B cell (primary cell): Measurements from ENCODE around the gene NAV2.

Experiments used
- CTCF ChIP-seq: fragments of 200-600 bp; IDR thresholded peaks from one replicate; pipeline ENCODE4 v1.8.0; 2022; ENCODE audit warnings: antibody characterized with exemption, mild to moderate bottlenecking
- EZH2 ChIP-seq: IDR thresholded peaks from 2 replicates; pipeline ENCODE4 v1.6.1; 2012; ENCODE audit warnings: borderline replicate concordance, low read depth, mild to moderate bottlenecking, moderate library complexity, low read length; ENCODE audit not compliant: insufficient read depth, poor library complexity, severe bottlenecking

DNA sequence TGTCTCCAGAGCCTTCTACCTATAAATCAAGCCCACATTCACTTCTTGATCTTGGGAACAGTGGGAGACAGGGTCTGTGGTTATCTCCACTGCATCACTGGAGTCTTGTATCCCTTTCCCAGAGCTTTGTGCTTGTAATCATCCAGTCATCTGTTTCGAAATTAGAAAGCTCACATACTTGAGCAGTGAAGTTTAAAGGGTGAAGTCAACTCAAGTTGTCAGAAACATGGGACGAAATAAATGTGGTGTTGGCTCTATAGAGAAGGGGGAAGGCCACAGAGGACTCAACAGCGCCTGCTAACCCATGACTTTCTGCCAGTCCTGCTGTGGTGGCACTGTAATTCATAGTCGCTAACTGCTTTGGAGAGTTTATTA is 250.2 kb downstream of the NAV2 start:
- no peak for TF ChIP-seq CTCF
- TF ChIP-seq EZH2 = no peak
